HFFc6 (cell line): ENCODE results near the gene BRD7. TPM values are rescaled to one million over a fixed set of nuclear protein-coding genes. Genes with fewer than 3 reads are reported as not detected.
A peak's percentile ranks its signal among the peaks of the same experiment; 100 is the strongest.

Source experiments
- DNase-seq: peaks from one replicate; pipeline ENCODE4 v3.0.0-alpha.2; 2018
- H3K27ac Mint-ChIP-seq: 2 replicates; pipeline ENCODE4 v1.8.0; 2020; ENCODE audit warnings: mild to moderate bottlenecking, mixed read lengths
- H3K27me3 Mint-ChIP-seq: 2 replicates; pipeline ENCODE4 v1.8.0; 2021; ENCODE audit warnings: mild to moderate bottlenecking, moderate library complexity, mixed read lengths; ENCODE audit not compliant: insufficient read depth
- H3K36me3 Mint-ChIP-seq: 2 replicates; pipeline ENCODE4 v1.8.0; 2021; ENCODE audit warnings: low read depth, mixed read lengths
- H3K4me1 Mint-ChIP-seq: 2 replicates; pipeline ENCODE4 v1.8.0; 2020; ENCODE audit warnings: low read depth, mixed read lengths
- H3K4me3 Mint-ChIP-seq: 2 replicates; pipeline ENCODE4 v1.8.0; 2020; ENCODE audit warnings: mild to moderate bottlenecking, moderate library complexity, mixed read lengths
- H3K9me3 Mint-ChIP-seq: 2 replicates; pipeline ENCODE4 v1.8.0; 2020; ENCODE audit warnings: mild to moderate bottlenecking, mixed read lengths
- total RNA-seq, 6 experiments: library from RNA; stranded (reverse); fragmentation: NEBNext Ultra II Directional; extraction: Animal tissue kit (Norgen Biotek cat#: 25700); gene quantifications; 2 replicates in 1 of 6; 3 replicates in 5 of 6; pipeline ENCODE4 v1.2.3, GENCODE V29; 2021
- TF ChIP-seq, protein P1 (sequence below): fragments of 200-600 bp; sonication (generic); IDR thresholded peaks from 2 replicates; pipeline ENCODE4 v1.5.0; 2021; ENCODE audit warnings: antibody characterized with exemption, mild to moderate bottlenecking

Gene BRD7
- total RNA-seq, 6 experiments from 2014 or later = 50.5 to 65.0 (median 63.0) TPM

DNA sequence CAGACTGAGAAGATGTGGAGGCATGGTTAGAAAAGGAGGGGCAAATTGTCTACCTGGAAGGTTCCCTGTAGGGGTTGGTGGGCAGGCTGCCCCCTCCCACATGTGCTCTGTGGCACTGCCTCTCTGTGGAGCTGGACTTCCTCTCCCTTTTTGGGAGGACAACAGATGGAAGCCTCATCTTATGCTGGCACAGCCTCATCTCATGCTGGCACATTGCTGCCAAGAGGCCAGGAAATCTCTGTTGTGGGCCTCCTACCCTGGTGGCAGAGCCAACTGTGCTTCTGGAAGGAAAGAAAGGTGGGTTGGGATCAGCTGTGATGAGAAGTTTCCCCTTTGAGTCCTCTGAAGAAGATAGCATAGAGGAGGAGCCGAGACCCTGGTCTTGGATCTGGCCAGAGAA, 19.7 kb upstream of the BRD7 start:
- no peak for DNase-seq
- Mint-ChIP-seq H3K4me3 (no peak overlapping the region), H3K4me1 (no peaks in the 10 kb centered on the region), H3K36me3 (no peaks in the 10 kb centered on the region), H3K9me3 (no peaks in the 10 kb centered on the region), H3K27me3 (peaks cover 21% of the 10 kb centered on the region), H3K27ac (no peak overlapping the region)
- TF ChIP-seq, protein P1, sequence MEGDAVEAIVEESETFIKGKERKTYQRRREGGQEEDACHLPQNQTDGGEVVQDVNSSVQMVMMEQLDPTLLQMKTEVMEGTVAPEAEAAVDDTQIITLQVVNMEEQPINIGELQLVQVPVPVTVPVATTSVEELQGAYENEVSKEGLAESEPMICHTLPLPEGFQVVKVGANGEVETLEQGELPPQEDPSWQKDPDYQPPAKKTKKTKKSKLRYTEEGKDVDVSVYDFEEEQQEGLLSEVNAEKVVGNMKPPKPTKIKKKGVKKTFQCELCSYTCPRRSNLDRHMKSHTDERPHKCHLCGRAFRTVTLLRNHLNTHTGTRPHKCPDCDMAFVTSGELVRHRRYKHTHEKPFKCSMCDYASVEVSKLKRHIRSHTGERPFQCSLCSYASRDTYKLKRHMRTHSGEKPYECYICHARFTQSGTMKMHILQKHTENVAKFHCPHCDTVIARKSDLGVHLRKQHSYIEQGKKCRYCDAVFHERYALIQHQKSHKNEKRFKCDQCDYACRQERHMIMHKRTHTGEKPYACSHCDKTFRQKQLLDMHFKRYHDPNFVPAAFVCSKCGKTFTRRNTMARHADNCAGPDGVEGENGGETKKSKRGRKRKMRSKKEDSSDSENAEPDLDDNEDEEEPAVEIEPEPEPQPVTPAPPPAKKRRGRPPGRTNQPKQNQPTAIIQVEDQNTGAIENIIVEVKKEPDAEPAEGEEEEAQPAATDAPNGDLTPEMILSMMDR = no peak

DNA sequence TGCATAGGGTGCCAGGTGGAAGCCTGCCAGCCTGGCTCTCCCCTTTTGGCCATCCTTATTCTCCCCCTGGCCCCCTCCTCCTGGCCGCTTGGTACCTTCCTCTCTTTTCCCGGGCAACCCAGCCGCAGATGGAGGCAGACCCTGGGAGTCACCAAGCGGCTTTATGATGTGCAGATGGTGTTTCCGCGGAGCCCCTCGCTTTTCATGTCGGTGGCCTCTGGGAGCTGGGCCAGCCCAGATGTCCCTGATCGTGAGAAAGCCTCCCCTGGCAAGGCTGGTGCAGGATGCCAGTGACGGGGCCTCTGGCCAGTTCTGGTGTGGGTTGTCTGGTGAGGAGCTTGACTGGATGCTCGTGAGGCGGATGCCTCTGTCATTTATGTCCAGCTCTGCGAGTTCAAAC, 18.0 kb upstream of the BRD7 start:
- H3K4me1 Mint-ChIP-seq = no peaks in the 10 kb centered on the region
- no peak overlapping the region for H3K4me3 Mint-ChIP-seq
- peaks cover 11% of the 10 kb centered on the region for H3K27me3 Mint-ChIP-seq
- H3K9me3 Mint-ChIP-seq = no peaks in the 10 kb centered on the region
- no peak overlapping the region for H3K27ac Mint-ChIP-seq
- TF ChIP-seq, protein P1 = no peak
- no peaks in the 10 kb centered on the region for H3K36me3 Mint-ChIP-seq
- DNase-seq = no peak

GRCh38 chr16:50386139-50386538, 17.4 kb upstream of the BRD7 start:
- TF ChIP-seq, protein P1 = no peak
- no peaks in the 10 kb centered on the region for H3K9me3 Mint-ChIP-seq
- no peak overlapping the region for H3K27ac Mint-ChIP-seq
- peaks cover 10% of the 10 kb centered on the region for H3K27me3 Mint-ChIP-seq
- no peak for DNase-seq
- H3K36me3 Mint-ChIP-seq = no peaks in the 10 kb centered on the region
- no peak overlapping the region for H3K4me3 Mint-ChIP-seq
- no peaks in the 10 kb centered on the region for H3K4me1 Mint-ChIP-seq

DNA sequence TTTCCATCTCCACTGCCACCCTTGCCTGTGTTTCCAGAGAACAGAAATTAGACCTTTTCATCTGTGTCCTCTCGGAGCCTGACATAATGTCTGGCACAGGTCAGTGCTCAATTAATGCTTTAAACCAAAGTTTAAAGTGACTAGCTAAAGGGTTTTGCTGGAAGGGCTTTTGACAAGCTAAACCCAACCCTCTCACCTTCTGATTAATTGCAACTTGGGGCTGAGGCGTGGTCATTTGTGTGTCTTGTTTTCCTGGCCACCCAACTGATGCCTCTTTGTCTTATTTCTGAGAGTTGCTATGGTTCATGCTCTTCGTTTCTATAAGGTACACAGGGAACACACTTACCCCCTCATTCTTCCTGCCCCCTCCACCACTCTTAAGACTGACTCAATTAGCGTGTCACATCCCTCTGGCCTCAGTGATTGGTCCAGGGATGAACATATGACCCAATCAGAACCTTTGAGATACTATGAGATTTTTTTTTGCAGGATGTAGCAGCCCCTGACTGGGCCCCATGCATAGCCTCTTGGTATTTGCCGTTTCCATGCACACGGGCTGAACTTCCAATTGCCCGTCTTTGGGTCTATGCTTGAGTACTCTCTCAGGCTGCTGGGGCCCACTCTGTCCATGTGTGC, 15.8 kb upstream of the BRD7 start:
- DNase-seq = no peak
- Mint-ChIP-seq H3K27ac (no peak overlapping the region), H3K9me3 (no peaks in the 10 kb centered on the region), H3K36me3 (no peaks in the 10 kb centered on the region), H3K27me3 (peaks cover 10% of the 10 kb centered on the region), H3K4me1 (no peaks in the 10 kb centered on the region), H3K4me3 (no peak overlapping the region)
- TF ChIP-seq, protein P1 = no peak

DNA sequence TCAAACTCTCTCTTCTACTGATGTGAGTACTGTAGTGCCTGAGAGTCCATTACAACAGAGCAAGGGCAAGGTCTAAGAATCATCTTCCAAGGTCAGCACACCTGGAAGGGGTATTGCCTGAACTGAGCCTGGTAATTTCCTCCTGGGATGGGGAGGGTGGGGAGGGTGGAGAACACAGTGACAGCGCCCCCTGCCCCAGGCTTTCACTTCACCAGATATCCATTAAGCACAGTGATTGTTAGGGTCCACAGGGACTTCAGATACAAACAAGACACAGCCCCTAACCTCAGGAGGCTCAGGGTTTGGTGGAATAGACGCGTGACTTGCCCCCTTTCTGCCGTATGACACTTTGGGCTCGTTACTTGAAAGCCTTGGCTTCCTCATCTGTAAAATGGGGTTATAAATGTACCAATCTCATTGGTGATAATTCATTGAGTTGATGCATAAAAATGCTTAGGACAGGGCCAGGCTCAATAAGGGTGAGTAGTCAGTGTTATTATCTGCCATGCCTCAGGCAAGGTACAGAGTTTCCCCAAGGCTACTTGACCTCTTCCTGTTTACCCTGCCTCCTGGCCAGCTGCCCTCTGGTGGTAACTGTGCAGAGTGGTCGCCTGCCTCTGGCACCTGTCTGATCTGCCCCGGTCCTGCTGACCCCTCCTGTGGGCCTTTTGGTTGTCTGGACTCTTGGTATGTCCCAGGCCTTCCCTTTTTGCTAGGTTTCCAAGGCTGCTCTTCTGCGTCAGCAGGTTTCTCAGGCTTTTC, 13.1 kb upstream of the BRD7 start:
- no peaks in the 10 kb centered on the region for H3K36me3 Mint-ChIP-seq
- peaks cover 10% of the 10 kb centered on the region for H3K27me3 Mint-ChIP-seq
- DNase-seq = no peak
- no peaks in the 10 kb centered on the region for H3K4me1 Mint-ChIP-seq
- TF ChIP-seq, protein P1 = 0 out of 2 replicates have a peak, but pooled peaks have one; percentile 32
- no peak overlapping the region for H3K4me3 Mint-ChIP-seq
- no peaks in the 10 kb centered on the region for H3K9me3 Mint-ChIP-seq
- no peak overlapping the region for H3K27ac Mint-ChIP-seq
